Parathyroid adenoma (tissue), 2 donors: Measurements from ENCODE around the gene KATNAL1.

Experiments used
- H2AFZ ChIP-seq: fragments of 300-600 bp; sonication (generic); one replicate; pipeline ENCODE4 v1.7.0; 2017; ENCODE audit warnings: antibody characterized with exemption, mild to moderate bottlenecking
- H3K27ac ChIP-seq: fragments of 300-600 bp; sonication (generic); one replicate; pipeline ENCODE4 v1.7.0; 2017
- H3K27me3 ChIP-seq: fragments of 300-600 bp; sonication (generic); one replicate; pipeline ENCODE4 v1.7.0; 2017; ENCODE audit warnings: low read length; ENCODE audit not compliant: control insufficient read depth, insufficient read depth
- H3K36me3 ChIP-seq: fragments of 300-600 bp; sonication (generic); one replicate; pipeline ENCODE4 v1.7.0; 2017; ENCODE audit warnings: low read length; ENCODE audit not compliant: control insufficient read depth, insufficient read depth
- H3K4me1 ChIP-seq: fragments of 300-600 bp; sonication (generic); one replicate; pipeline ENCODE4 v1.7.0; 2017; ENCODE audit warnings: control low read depth
- H3K4me2 ChIP-seq: fragments of 300-600 bp; sonication (generic); one replicate; pipeline ENCODE4 v1.7.0; 2017; ENCODE audit warnings: low read length
- H3K4me3 ChIP-seq: fragments of 300-600 bp; sonication (generic); one replicate; pipeline ENCODE4 v1.7.0; 2017; ENCODE audit warnings: low read depth, low read length
- H3K79me2 ChIP-seq: fragments of 300-600 bp; sonication (generic); one replicate; pipeline ENCODE4 v1.7.0; 2017; ENCODE audit warnings: control low read depth
- H3K9ac ChIP-seq: fragments of 300-600 bp; sonication (generic); one replicate; pipeline ENCODE4 v1.7.0; 2017; ENCODE audit warnings: mild to moderate bottlenecking
- H3K9me3 ChIP-seq: fragments of 300-600 bp; sonication (generic); one replicate; pipeline ENCODE4 v1.7.0; 2017; ENCODE audit warnings: low read length; ENCODE audit not compliant: control insufficient read depth
- TF ChIP-seq, protein P1 (sequence below): fragments of 300-600 bp; sonication (generic); IDR thresholded peaks from one replicate; pipeline ENCODE4 v1.7.0; 2017; ENCODE audit warnings: antibody characterized with exemption, mild to moderate bottlenecking
- donor health status: primary hyperparathyroidism.

The KATNAL1 gene

DNA sequence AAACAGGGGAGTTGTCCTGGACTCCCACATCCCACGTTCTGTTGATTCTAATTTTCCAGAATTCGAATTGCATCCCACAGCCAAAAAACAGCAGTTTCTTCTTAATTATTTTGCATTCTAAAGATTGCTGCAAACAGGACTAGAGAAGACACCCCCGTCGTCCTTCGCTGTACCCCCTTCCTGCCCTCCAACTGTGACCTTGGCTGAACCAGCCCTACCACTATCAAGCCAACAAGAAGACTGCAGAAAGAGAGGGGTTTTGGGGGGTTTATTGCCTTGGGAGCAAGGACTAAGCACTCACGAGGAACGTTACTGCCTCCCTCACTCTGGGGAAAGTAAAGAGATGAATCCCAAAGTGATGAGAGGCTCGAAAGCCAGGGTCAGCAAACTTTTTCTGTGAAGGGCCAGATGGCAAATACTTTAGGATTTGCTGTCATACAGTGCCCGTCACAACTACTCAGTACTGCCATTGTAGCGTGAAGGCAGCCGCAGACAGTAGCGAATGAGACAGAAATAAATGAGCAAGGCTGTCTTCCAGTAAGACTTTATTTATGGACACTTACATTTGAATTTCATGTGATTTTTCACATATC lies 32.5 kb upstream of the KATNAL1 start:
- H3K27ac ChIP-seq, result no peak overlapping the region

DNA sequence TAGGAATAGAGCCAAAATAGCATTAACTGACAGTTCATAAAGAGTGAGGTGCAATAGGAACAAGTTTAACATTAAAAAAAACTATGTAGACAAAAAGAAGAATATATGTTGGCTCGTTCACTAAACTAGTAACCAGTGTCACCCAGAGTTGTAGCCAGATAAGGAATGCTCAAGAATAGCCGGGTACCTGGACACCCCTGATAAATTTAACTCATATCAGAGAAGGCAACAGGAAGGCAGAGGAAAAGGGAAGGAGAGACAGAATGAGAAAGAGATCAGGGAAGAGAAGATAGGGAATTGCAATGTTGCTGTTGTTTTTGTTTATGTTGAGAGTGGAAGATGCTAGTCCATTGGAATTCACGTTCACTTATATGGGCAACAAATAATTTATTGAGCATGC lies 31.6 kb upstream of the KATNAL1 start:
- TF ChIP-seq, protein P1, sequence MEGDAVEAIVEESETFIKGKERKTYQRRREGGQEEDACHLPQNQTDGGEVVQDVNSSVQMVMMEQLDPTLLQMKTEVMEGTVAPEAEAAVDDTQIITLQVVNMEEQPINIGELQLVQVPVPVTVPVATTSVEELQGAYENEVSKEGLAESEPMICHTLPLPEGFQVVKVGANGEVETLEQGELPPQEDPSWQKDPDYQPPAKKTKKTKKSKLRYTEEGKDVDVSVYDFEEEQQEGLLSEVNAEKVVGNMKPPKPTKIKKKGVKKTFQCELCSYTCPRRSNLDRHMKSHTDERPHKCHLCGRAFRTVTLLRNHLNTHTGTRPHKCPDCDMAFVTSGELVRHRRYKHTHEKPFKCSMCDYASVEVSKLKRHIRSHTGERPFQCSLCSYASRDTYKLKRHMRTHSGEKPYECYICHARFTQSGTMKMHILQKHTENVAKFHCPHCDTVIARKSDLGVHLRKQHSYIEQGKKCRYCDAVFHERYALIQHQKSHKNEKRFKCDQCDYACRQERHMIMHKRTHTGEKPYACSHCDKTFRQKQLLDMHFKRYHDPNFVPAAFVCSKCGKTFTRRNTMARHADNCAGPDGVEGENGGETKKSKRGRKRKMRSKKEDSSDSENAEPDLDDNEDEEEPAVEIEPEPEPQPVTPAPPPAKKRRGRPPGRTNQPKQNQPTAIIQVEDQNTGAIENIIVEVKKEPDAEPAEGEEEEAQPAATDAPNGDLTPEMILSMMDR, result no peak
- H3K36me3 ChIP-seq, result no peaks in the 10 kb centered on the region

More for the DNA sequence above, 32.5 kb upstream of the KATNAL1 start:
- Histone ChIP-seq H2AFZ (no peak overlapping the region), H3K79me2 (no peaks in the 10 kb centered on the region), H3K4me2 (no peak overlapping the region), H3K36me3 (no peaks in the 10 kb centered on the region), H3K27me3 (no peaks in the 10 kb centered on the region), H3K4me1 (no peaks in the 10 kb centered on the region), H3K9ac (no peak overlapping the region), H3K4me3 (no peak overlapping the region), H3K9me3 (no peaks in the 10 kb centered on the region)
- TF ChIP-seq, protein P1, result no peak

DNA sequence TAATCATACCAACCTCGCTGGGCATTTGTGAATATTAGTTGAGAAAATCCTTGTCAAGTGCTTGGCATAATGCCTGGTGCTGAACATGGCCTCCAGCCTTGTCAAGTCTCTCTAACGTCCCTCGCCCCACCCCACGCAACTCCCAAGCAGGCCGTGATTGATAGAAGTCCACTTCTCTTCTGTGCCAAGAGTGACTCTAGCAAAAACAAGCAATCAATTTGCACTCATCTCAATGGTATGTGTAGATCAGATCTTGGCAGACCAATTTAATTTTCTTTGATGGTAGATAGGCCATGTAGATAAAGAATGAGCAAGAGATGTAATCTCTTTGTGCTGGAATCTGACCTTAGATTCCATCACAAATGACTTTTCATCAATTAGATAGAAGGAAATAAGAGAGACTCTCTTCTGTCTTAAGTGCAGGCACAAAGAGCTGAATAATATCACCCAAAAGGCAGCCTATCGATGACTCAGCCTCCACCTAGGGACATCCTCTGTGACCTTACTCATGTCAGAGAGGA lies 31.0 kb upstream of the KATNAL1 start:
- Histone ChIP-seq H3K27ac (no peak overlapping the region), H3K27me3 (no peaks in the 10 kb centered on the region), H3K79me2 (no peaks in the 10 kb centered on the region), H3K36me3 (no peaks in the 10 kb centered on the region), H2AFZ (no peak overlapping the region), H3K4me1 (no peaks in the 10 kb centered on the region), H3K9ac (no peak overlapping the region), H3K9me3 (no peaks in the 10 kb centered on the region), H3K4me3 (no peak overlapping the region), H3K4me2 (no peak overlapping the region)
- TF ChIP-seq, protein P1, result no peak

More for the DNA sequence above, 31.6 kb upstream of the KATNAL1 start:
- no peaks in the 10 kb centered on the region for H3K27me3 ChIP-seq
- no peak overlapping the region for H3K4me3 ChIP-seq
- no peaks in the 10 kb centered on the region for H3K79me2 ChIP-seq
- H3K4me1 ChIP-seq, result no peaks in the 10 kb centered on the region
- H3K9ac ChIP-seq, result no peak overlapping the region
- H3K9me3 ChIP-seq, result no peaks in the 10 kb centered on the region
- no peak overlapping the region for H3K4me2 ChIP-seq
- H2AFZ ChIP-seq, result no peak overlapping the region
- no peak overlapping the region for H3K27ac ChIP-seq

DNA sequence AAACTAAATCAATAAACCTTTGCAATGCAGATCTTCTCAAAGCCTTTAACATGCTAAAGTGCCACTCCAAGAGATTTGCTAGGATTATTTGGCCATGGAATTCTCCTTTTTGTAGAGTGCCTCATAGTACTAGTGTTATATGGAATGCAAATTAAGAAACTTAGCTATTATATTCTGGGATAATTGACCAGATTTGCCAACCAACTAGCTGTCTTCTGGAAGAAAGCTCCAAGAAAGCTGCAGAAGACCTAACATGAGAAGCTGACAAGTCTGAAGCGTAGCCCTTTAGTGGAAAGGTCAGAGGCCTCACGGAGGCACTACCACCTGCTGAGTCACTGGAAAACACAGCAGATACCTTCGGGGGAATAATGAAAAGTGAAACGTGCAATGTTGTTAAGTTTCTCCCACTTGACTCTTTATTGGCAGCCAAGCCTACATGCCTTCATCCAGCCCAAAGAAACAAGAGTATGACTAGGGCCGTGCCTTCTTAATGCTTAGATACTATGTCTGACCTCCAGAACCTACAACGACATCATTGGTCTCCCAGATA lies 29.8 kb upstream of the KATNAL1 start:
- Histone ChIP-seq H3K27ac (no peak overlapping the region), H3K4me2 (no peak overlapping the region), H3K4me3 (no peak overlapping the region), H3K27me3 (no peaks in the 10 kb centered on the region), H3K79me2 (no peaks in the 10 kb centered on the region), H2AFZ (no peak overlapping the region), H3K4me1 (no peaks in the 10 kb centered on the region), H3K36me3 (no peaks in the 10 kb centered on the region), H3K9ac (no peak overlapping the region), H3K9me3 (no peaks in the 10 kb centered on the region)
- TF ChIP-seq, protein P1, result no peak
